Immature natural killer cell (primary cell): ENCODE data around the gene LSAMP. TPM values are rescaled to one million over a fixed set of nuclear protein-coding genes. Genes with fewer than 3 reads are reported as not detected.

Source experiments
- DNase-seq, 3 donors: peaks; one replicate each; pipeline ENCODE4 v3.0.0; 2022; ENCODE audit warnings: mixed read lengths in 1 of 3
- H3K27ac Mint-ChIP-seq, 6 donors: one replicate each; pipeline ENCODE4 v1.8.0; 2020; ENCODE audit warnings: mixed read lengths in 6 of 6, mild to moderate bottlenecking in 5 of 6, inconsistent platforms in 4 of 6, moderate library complexity in 3 of 6
- H3K27me3 Mint-ChIP-seq, 3 donors: one replicate each; pipeline ENCODE4 v1.8.0; 2020 to 2021; ENCODE audit warnings: low read depth in 3 of 3, mild to moderate bottlenecking in 3 of 3, mixed read lengths in 3 of 3, moderate library complexity in 3 of 3, inconsistent platforms in 1 of 3
- H3K36me3 Mint-ChIP-seq, 3 donors: one replicate each; pipeline ENCODE4 v1.8.0; 2020; ENCODE audit warnings: mixed read lengths in 3 of 3, inconsistent platforms in 2 of 3, mild to moderate bottlenecking in 2 of 3
- H3K4me1 Mint-ChIP-seq, 2 donors: one replicate each; pipeline ENCODE4 v1.8.0; 2020; ENCODE audit warnings: inconsistent platforms in 2 of 2, mild to moderate bottlenecking in 2 of 2, mixed read lengths in 2 of 2, moderate library complexity in 1 of 2
- H3K4me3 Mint-ChIP-seq, 5 donors: one replicate each; pipeline ENCODE4 v1.8.0; 2020; ENCODE audit warnings: mild to moderate bottlenecking in 5 of 5, mixed read lengths in 5 of 5, inconsistent platforms in 3 of 5, moderate library complexity in 3 of 5
- H3K9me3 Mint-ChIP-seq, 6 donors: one replicate each; pipeline ENCODE4 v1.8.0; 2020; ENCODE audit warnings: mild to moderate bottlenecking in 6 of 6, mixed read lengths in 6 of 6, inconsistent platforms in 4 of 6, moderate library complexity in 3 of 6
- polyA plus RNA-seq, 3 donors: library from polyadenylated mRNA; unstranded; fragments of 300-500 nt; fragmentation: Illumina TruSeq; gene quantifications; one replicate each; pipeline ENCODE4 v1.2.3, GENCODE V29; 2021

The LSAMP gene
- polyA plus RNA-seq, 3 donors from 2014 or later = not detected

- H3K36me3 Mint-ChIP-seq = no peaks in the 10 kb centered on the region
- H3K4me1 Mint-ChIP-seq = no peaks in the 10 kb centered on the region
- no peak overlapping the region for H3K27ac Mint-ChIP-seq
- peaks cover 0 to 30% (median 3%) of the 10 kb centered on the region in 6 donors for H3K9me3 Mint-ChIP-seq
- no peak for DNase-seq
- H3K27me3 Mint-ChIP-seq = peaks cover 0 to 3% (median 0%) of the 10 kb centered on the region in 3 donors
- H3K4me3 Mint-ChIP-seq = no peak overlapping the region
Observed at GRCh38 chr3:116135457-116136085, 309.7 kb downstream of the LSAMP start.

DNA sequence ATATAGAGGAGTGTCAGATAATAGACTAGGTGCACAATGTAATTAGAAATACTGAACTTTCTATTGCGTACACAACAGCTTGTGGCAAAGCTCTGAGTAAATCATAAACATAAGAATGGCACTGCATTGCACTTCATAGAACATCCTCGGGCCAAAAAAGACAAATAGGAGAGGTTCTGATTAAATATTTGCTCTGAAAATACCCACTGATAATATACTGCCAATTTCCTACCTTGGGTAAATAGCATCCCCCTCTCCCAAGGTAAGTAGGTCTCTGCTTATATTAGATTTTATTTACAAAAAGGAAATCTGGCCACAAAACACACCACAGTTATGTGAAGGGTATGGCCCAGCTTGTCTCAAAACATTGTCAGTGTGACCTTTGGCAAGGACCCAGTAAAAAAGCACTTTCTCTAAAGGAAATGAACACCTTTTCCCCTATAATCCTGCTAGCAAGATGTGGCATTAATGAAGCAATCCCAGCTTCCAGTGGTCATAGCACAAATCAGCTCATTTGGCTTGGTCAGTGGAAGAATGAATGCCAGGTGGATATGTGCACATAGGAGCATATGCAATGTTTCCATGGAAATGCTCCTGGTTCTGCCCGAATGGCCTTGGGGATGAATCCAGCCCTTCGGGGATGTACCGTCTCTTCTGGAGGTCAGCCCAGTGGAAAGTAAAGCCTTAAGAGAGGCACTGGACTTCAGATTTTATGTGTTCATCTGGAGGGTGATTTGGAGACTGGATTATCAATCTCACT, 315.9 kb downstream of the LSAMP start:
- H3K4me1 Mint-ChIP-seq = no peaks in the 10 kb centered on the region
- peaks cover 0 to 34% (median 12%) of the 10 kb centered on the region in 6 donors for H3K9me3 Mint-ChIP-seq
- no peaks in the 10 kb centered on the region for H3K36me3 Mint-ChIP-seq
- no peak overlapping the region for H3K4me3 Mint-ChIP-seq
- peaks cover 0 to 3% (median 0%) of the 10 kb centered on the region in 3 donors for H3K27me3 Mint-ChIP-seq
- DNase-seq = no peak
- H3K27ac Mint-ChIP-seq = no peak overlapping the region

- Mint-ChIP-seq H3K27me3 (peaks cover 0 to 1% (median 0%) of the 10 kb centered on the region in 3 donors), H3K36me3 (no peaks in the 10 kb centered on the region), H3K27ac (no peak overlapping the region), H3K9me3 (peaks cover 0 to 35% (median 13%) of the 10 kb centered on the region in 6 donors), H3K4me3 (no peak overlapping the region), H3K4me1 (no peaks in the 10 kb centered on the region)
- no peak for DNase-seq
Observed at GRCh38 chr3:116127464-116127863, 317.8 kb downstream of the LSAMP start.

DNA sequence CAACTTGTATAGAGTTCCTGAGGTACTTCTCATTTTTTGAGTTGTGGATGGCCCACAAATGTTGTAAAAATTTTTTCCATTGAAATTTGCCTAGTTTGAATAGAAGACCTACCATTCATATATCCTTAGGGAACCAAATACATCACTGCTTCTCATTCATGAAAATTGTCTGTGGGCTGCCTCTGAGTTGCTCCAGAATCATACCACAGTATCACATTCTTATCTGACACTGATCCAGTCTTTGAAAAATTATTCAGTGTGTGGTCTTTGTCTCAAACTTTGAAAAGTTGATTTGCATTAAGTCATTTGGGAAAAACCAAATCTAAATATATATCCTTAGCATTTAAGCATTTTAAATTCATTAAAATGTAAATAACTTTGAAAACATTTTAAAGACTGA, 321.1 kb downstream of the LSAMP start:
- DNase-seq = no peak
- Mint-ChIP-seq H3K4me1 (no peaks in the 10 kb centered on the region), H3K9me3 (peaks cover 0 to 30% (median 11%) of the 10 kb centered on the region in 6 donors), H3K27me3 (no peaks in the 10 kb centered on the region), H3K27ac (no peak overlapping the region), H3K36me3 (no peaks in the 10 kb centered on the region), H3K4me3 (no peak overlapping the region)

DNA sequence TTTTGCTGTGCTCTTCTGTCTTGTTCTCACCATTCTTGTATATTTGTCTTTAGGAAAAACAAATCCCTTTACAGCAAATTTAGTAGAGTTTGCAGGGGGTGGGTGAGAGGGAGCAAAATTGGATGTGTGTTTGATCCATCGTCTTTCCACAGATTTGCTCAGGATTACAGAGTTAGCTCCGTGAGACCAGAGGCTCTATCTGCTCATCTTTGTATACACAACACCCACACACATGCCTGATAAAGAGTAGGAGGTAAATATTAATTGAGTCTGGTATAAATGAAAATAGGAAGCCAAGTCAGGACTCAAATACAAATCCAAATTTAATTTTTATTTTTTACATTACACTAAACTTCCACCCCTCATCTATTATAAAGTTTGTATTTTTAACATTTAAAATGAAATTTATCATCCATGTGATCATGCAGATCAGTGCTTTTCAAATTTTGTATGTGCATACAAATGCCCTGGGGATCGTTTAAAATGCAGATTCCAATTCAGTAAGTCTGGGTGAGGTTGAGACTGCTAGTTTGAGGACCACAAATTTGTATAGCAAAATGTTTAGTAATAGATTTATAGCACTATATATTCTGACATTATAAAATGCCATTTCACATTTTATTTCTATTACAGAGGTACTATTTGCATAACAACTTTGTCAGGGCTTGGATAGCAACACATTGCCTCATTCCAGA, 326.7 kb downstream of the LSAMP start:
- no peak overlapping the region for H3K27ac Mint-ChIP-seq
- peaks cover 0 to 21% (median 6%) of the 10 kb centered on the region in 6 donors for H3K9me3 Mint-ChIP-seq
- no peaks in the 10 kb centered on the region for H3K36me3 Mint-ChIP-seq
- H3K27me3 Mint-ChIP-seq = peaks cover 0 to 2% (median 0%) of the 10 kb centered on the region in 3 donors
- no peak overlapping the region for H3K4me3 Mint-ChIP-seq
- DNase-seq = no peak
- H3K4me1 Mint-ChIP-seq = no peaks in the 10 kb centered on the region

DNA sequence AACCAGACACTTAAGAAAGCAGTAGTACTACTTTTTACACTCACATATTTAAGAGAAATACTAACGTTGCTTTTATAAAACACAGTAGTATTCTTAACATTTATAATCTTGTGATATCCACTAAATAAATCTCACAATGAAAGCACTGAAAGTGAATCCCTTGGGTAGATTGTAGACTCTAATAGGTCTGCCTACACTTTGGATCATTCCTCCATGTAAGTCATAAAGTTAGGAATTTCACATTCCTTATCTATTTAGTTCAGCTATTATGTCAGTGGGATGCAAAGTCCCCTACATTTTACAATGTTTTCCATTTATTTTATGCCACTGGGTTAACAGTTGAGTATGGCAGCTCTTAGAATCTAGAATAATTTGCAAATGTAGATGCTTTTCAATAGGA, 330.7 kb downstream of the LSAMP start:
- DNase-seq = no peak
- no peak overlapping the region for H3K4me3 Mint-ChIP-seq
- H3K27me3 Mint-ChIP-seq = peaks cover 0 to 2% (median 0%) of the 10 kb centered on the region in 3 donors
- no peaks in the 10 kb centered on the region for H3K36me3 Mint-ChIP-seq
- no peak overlapping the region for H3K27ac Mint-ChIP-seq
- no peaks in the 10 kb centered on the region for H3K4me1 Mint-ChIP-seq
- H3K9me3 Mint-ChIP-seq = peaks cover 0 to 18% (median 6%) of the 10 kb centered on the region in 6 donors

DNA sequence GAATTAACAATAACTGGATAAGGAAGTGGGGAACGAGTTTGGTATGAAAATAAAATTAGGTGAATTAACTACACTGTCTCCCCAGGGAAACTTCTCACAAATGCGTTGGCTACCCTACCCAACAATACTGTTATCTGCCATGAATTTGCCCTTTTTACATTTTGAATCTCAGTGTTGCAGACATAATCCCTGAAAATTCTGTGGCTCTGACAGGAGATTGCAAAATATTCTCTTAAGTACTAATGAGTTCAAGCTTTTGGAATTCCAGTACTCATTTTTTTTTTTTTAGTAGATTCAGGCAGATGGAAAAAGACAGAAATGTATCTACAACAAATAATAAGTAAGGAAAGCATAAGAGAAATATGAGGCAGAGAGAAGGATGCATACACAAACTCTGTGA, 332.6 kb downstream of the LSAMP start:
- no peaks in the 10 kb centered on the region for H3K36me3 Mint-ChIP-seq
- peaks cover 0 to 2% (median 0%) of the 10 kb centered on the region in 3 donors for H3K27me3 Mint-ChIP-seq
- no peak for DNase-seq
- H3K4me3 Mint-ChIP-seq = no peak overlapping the region
- H3K4me1 Mint-ChIP-seq = no peaks in the 10 kb centered on the region
- H3K27ac Mint-ChIP-seq = no peak overlapping the region
- H3K9me3 Mint-ChIP-seq = peaks cover 0 to 14% (median 8%) of the 10 kb centered on the region in 6 donors

DNA sequence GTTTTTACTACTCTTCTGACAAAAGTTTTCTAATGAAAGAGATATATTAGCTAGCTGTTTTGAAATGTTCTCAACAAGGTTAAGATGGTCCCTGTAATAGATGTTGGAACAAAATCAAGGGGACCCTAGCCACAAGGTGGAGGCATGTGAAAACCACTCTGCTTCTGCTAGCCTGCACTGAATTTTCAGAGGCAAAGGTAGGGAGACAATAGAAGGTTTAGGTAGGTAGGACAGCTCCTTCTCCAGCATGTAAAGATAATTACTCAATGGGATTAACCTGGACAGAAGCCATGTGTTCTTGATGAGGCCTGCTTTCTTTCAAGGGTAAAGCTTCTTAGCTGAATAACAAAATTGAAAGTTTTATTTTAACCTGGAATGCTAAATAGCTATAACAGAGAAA, 333.5 kb downstream of the LSAMP start:
- no peak overlapping the region for H3K27ac Mint-ChIP-seq
- peaks cover 0 to 2% (median 0%) of the 10 kb centered on the region in 3 donors for H3K27me3 Mint-ChIP-seq
- H3K4me3 Mint-ChIP-seq = no peak overlapping the region
- DNase-seq = no peak
- no peaks in the 10 kb centered on the region for H3K4me1 Mint-ChIP-seq
- no peaks in the 10 kb centered on the region for H3K36me3 Mint-ChIP-seq
- H3K9me3 Mint-ChIP-seq = peaks cover 0 to 14% (median 8%) of the 10 kb centered on the region in 6 donors

DNA sequence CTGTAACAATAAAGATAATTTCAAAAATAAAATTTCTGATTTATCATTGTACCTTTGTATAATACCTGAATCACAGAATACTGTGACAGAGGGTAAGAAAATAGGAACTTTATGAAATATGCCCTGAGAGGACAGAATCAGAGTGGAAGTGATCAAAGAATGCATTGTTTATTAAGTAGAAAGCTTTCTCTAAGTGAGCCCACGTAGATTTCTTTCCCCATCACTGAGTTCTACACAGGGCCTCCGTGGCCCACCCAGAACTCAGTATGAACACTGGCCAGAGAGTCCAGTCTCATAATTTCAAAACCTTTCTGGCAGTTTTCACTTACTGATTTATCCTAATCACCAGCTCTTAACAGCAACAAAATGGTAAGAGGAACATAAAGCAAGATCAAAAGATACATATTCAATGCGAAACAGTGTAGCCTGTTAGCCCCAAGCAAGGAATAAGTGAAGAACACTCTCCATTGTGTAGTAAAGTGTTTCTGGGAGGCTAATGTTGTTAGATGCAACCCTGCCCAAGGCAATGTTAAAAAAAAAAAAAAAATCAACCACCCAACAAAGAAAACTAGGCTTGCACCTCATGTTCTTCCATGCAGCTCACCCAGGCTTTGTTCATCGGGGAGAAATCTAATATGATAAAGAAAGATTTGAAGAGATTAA, 341.3 kb downstream of the LSAMP start:
- Mint-ChIP-seq H3K27me3 (peaks cover 0 to 2% (median 0%) of the 10 kb centered on the region in 3 donors), H3K27ac (no peak overlapping the region), H3K4me3 (no peak overlapping the region), H3K36me3 (no peaks in the 10 kb centered on the region), H3K9me3 (peaks cover 3 to 23% (median 10%) of the 10 kb centered on the region in 6 donors), H3K4me1 (no peaks in the 10 kb centered on the region)
- DNase-seq = no peak

DNA sequence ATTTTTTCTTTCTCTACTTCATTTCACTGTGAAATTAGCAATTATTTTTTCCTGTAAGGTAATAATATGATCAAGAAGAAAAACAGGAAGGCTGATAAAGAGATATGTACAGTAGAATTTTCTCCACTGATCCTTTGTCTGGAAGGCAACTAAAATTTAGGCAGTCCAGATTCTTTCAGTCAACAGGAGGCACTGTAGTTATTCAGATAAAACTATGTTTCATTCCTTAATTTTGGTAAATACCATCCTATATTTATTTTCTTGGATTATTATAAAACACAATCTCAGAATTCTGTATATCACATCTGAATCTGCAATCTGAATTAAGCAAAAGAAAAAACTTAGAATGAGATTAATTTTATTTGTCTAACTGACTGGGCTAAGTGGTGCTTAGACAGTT, 343.2 kb downstream of the LSAMP start:
- H3K9me3 Mint-ChIP-seq = peaks cover 1 to 23% (median 11%) of the 10 kb centered on the region in 6 donors
- H3K36me3 Mint-ChIP-seq = no peaks in the 10 kb centered on the region
- H3K4me3 Mint-ChIP-seq = no peak overlapping the region
- H3K4me1 Mint-ChIP-seq = no peaks in the 10 kb centered on the region
- no peak for DNase-seq
- H3K27me3 Mint-ChIP-seq = peaks cover 0 to 2% (median 0%) of the 10 kb centered on the region in 3 donors
- no peak overlapping the region for H3K27ac Mint-ChIP-seq

- Mint-ChIP-seq H3K36me3 (no peaks in the 10 kb centered on the region), H3K4me1 (no peaks in the 10 kb centered on the region), H3K9me3 (peaks cover 4 to 20% (median 14%) of the 10 kb centered on the region in 6 donors), H3K4me3 (no peak overlapping the region), H3K27ac (no peak overlapping the region), H3K27me3 (no peaks in the 10 kb centered on the region)
- no peak for DNase-seq
Observed at GRCh38 chr3:116097226-116097625, 348.1 kb downstream of the LSAMP start.

DNA sequence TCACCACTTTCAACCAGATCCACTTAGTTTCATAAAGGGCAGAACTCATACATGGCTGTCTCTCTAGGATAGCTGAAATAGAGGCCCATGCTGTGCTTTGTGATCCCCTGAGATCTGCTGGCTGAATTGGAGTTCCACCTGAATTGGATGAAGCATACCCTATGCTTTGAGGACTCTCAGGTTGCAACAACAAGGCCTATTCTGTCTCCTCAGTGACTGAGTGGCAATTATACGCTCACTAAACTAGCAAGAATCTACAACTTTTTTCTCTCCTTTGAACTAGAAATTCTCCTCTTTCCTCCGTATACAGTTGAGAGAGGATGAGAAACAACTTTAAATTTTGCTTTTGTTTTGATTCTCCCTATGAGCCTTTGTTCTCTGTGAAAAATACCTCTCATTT, 348.7 kb downstream of the LSAMP start:
- H3K4me1 Mint-ChIP-seq = no peaks in the 10 kb centered on the region
- no peaks in the 10 kb centered on the region for H3K27me3 Mint-ChIP-seq
- no peaks in the 10 kb centered on the region for H3K36me3 Mint-ChIP-seq
- no peak overlapping the region for H3K4me3 Mint-ChIP-seq
- no peak overlapping the region for H3K27ac Mint-ChIP-seq
- no peak for DNase-seq
- peaks cover 4 to 20% (median 14%) of the 10 kb centered on the region in 6 donors for H3K9me3 Mint-ChIP-seq

GRCh38 chr3:116093374-116093773, 351.9 kb downstream of the LSAMP start:
- Mint-ChIP-seq H3K36me3 (no peaks in the 10 kb centered on the region), H3K9me3 (peaks cover 4 to 21% (median 8%) of the 10 kb centered on the region in 6 donors), H3K27ac (no peak overlapping the region), H3K27me3 (peaks cover 0 to 2% (median 0%) of the 10 kb centered on the region in 3 donors), H3K4me3 (no peak overlapping the region), H3K4me1 (no peaks in the 10 kb centered on the region)
- no peak for DNase-seq
